Epithelial cell of proximal tubule (primary cell): ENCODE results near the gene HOXB1. TPM values are rescaled to one million over a fixed set of nuclear protein-coding genes. Genes with fewer than 3 reads are reported as not detected.

Source experiments
- DNase-seq: peaks from one replicate; pipeline ENCODE4 v3.0.0-alpha.2; 2011; ENCODE audit warnings: low read depth
- H3K4me3 ChIP-seq: 2 replicates; pipeline ENCODE4 v1.5.1; 2011; ENCODE audit warnings: low read depth, mild to moderate bottlenecking, low read length
- CTCF ChIP-seq: conservative IDR thresholded peaks from 2 replicates; pipeline ENCODE4 v1.5.1; 2012; ENCODE audit warnings: low read depth, mild to moderate bottlenecking, low read length
- total RNA-seq: library from RNA; depleted of rRNA; stranded (reverse); fragments of >200 nt; gene quantifications from 2 replicates; pipeline ENCODE4 v1.2.3, GENCODE V29; 2015

HOXB1 gene
- total RNA-seq, 1 donor from 2014 or later, result not detected

DNA sequence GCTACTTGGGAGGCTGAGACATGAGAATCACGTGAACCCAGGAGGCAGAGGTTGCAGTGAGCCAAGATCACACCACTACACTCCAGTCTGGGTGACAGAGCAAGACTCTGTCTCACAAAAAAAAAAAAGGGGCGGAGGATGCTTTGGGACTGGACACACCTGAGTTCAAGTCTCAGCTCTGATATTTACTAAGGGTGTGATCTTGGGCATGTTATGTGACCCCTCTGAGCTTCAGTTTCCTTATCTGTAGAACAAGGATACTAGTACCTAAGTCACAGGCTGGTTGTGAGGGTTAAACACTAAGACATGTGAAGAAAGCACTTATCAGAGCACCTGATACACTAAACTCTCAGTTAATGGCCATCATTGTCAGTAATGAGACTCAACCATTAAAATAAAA, 25.9 kb downstream of the HOXB1 start:
- DNase-seq, result no peak
- no peak overlapping the region for H3K4me3 ChIP-seq

DNA sequence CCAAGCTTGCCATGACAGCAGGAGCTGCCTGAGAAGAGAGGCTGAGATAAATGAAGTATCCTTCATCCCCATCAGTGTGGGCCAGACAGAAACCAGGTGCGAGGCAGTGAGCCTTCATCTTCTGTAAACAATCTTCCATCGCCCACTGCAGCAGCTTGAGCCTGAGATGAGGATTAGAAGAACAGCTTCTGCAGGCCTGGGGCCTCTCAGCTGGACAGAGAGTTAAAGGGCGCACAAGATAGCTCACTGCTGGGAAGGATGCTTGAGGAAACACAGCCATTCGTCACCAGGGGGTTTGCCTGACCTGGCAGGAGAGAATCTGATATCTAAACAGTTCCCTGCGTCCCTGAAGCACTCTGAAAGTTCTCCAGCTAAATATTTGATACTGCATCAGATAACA, 27.1 kb downstream of the HOXB1 start:
- no peak for TF ChIP-seq CTCF
- H3K4me3 ChIP-seq, result no peak overlapping the region
- no peak for DNase-seq

More for the DNA sequence above, 25.9 kb downstream of the HOXB1 start:
- TF ChIP-seq CTCF, result no peak

DNA sequence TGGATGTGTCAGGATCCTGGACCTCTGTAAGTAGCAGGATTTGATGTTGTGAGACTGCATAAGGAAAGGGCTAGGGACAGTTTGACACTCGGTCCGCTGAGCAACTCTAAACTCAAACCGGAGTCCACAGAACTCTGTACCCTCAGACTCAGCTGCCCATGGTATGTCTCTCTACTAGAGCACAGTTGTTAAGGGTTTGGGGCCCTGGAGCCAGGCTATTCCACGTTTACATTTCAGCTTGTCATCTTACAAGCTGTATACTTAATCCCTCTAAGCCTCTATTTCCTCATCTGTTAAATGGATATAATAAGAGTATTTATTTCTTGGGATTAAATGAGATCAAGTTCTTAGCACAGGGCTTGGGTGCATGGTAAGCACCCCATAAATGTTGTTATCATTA, 27.9 kb downstream of the HOXB1 start:
- no peak overlapping the region for H3K4me3 ChIP-seq
- no peak for DNase-seq
- TF ChIP-seq CTCF, result no peak

DNA sequence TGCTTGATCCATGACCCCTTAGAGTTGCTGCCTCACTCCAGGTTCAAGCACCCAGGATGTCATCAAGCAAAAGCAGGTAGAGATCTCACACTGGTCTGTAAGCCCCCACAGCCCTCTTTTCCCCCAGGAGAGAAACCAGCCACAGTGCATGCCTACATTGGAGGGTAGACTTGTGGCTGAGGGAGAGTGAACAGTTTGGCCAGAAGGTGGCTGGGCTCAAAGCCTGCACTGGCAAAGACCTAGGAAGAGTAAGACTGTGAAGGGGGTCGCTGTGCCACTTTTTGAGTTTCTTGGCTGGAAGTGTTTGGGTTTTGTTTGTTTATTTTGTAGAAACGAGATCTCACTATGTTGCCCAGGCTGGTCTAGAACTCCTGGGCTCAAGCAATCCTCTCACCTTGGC, 28.5 kb downstream of the HOXB1 start:
- no peak for DNase-seq
- TF ChIP-seq CTCF, result no peak
- H3K4me3 ChIP-seq, result no peak overlapping the region

DNA sequence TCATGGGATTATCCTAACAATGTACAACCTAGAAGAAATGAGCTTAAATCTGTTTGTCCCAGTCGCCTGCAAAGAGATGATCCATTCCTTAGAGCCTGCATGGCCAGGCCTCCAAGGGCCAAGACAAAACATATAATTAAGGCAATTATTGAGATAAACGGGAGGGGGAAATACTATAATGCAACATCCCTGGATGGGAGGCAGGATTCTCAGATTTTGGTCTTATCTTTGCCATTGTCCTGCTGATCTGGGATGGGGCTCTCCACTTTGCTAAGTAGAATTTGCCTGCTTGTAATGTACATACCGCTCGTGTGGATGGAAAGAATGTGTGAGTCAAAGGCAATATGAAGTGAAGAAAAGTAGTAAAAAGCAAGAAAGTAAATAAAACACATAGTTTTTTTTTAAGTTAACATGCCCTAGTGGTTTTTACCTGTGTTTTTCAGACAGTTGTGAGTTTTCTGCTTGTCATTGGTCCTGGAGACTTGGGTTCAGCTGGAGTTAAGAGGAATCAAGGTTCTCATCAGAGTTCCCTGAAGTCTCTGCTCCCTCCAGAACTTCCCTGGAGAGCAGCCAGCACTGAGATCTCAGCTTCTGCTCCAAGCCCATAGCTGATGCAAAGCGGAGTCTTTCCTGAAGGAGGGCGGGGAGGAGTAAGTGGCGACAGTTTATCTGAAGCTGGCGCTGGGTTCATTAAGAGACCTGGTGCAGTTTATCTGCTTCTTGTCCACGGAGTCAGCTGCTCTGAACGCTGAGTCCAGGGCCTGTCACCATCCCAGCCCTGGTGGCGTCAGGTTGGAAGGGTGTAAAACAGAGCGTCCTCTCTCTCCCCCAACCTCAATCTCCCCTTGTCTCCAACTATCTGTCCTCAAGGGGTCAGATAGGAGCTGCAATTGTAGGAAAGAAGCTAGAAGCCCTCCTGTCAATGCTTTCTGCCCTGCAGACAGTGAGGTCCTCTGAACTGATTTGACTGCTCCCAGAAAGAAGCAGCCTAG, 30.1 kb downstream of the HOXB1 start:
- no peak overlapping the region for H3K4me3 ChIP-seq
- DNase-seq, result no peak
- no peak for TF ChIP-seq CTCF

- no peak overlapping the region for H3K4me3 ChIP-seq
- TF ChIP-seq CTCF, result no peak
- DNase-seq, result no peak
Observed at GRCh38 chr17:48499735-48500434, 30.9 kb downstream of the HOXB1 start.
